Hematopoietic multipotent progenitor cell treated with erythropoietin and hydrocortisone succinate and interleukin-3 and kit ligand, for 8 days (in vitro differentiated cells): Measurements from ENCODE around the gene DENND2C.
"Not testable (repeated sequence)": the region's sequence is repeated elsewhere in the genome, so short reads cannot be mapped to it uniquely, and the experiment has no call there.

Source experiments
- DNase-seq: peaks from one replicate; pipeline ENCODE4 v3.0.0-alpha.2; 2015

DENND2C gene

DNA sequence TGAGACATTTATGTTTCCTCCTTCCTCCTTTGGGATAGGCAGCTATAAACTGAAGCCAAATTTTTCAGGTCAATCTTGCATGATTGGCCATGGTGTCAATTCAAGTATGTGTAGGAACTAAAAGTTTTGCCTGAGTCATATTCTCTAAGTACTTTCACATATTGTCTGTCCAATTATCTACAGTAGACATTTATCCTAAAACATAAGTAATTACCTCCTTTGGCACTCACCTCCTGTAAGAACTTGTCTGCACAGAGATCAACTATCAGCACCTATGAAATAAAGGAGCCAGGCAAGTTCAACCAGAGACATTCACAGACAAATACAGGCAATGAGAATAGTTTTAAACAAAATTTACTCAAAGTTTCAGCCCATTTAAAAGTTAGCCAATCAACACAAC is 74.2 kb downstream of the DENND2C start:
- DNase-seq: no peak

DNA sequence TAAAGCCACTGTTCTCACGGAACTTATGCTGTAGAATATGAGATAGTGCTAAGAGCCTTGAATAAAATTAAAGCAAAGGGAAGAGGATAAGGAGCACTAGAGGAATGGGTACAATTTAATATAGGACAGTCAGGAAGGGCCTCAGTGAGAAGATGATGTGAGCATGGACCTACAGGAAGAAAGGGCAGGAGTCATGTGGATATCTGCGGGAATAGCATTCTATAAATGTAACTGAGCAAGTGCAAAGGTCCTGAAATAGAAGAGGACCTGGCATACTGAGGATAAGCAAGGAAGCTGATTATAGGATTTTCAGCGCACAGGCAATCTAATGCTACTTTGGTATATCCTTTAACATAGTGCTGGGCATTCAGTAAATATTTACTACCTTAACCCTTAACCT is 75.8 kb downstream of the DENND2C start:
- no peak for DNase-seq

GRCh38 chr1:114589122-114589521 is 80.7 kb downstream of the DENND2C start:
- no peak for DNase-seq

GRCh38 chr1:114588196-114588689 is 81.6 kb downstream of the DENND2C start:
- DNase-seq: no peak

GRCh38 chr1:114587203-114587991 is 82.5 kb downstream of the DENND2C start:
- no peak for DNase-seq

DNA sequence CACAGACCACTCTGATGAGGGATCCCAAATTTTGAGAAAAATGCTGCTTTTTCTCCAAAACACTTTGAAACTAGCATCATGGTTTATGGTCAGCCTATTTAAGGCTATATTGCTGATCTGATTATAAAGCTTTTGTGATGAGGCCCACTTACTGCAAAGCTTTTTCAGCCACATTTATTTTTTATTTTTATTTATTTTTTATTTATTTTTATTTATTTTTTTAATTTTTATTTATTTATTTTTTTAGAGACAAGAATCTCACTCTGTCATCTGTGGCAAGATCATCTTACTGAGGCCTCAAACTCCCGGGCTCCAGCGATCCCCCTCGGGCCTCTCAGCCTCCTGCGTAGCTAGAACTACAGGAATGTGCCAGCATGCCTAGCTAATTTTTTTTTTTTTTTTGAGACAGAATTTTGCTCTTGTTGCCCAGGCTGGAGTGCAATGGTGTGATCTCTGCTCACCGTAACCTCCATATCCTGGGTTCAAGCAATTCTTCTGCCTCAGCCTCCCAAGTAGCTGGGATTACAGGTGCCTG is 83.3 kb downstream of the DENND2C start:
- no peak for DNase-seq

GRCh38 chr1:114585231-114585630 is 84.6 kb downstream of the DENND2C start:
- no peak for DNase-seq

DNA sequence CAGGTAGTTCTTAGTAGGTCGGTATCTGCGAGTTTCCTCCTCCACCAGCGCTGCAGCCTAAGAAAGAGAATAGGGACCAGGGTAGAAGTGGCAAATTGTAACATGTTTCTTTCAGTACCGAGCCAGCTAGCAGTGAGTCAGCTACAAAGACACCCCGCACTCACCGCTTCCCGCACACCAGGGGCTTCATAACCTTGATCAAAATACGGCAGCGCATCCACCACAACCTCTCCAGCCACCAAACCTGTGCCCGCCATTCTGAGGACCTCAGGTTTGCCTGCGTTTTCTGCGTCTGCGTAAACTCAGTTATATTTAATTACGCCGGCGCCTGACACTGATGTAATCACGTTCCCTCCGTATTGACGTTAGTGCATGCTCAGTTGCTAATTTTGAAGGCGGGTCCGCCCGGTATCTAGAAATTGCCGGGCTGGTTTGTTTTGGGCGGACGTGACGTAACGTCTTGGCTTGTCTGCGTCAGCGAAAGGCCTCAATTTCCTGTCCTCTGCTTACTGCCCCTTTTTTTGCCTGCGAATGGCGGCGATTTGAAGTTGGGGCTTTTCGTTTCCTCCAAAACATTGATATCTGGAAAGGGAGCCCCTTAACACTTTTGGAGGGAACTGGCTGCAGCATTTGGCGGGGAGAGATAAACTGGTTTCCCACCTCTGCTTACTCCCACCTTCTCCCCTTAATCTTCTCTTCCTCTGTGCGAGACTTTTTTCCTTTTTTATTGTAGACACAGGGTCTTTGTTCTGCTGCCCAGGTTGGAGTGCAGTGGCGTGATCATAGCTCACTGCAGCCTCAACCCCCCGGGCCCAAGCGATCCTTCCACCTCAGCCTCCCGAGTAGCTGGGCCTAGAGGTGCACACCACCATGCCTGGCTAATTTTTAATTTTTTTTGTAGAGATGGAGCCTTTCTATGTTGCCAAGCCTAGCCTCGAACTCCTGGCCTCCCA is 88.2 kb downstream of the DENND2C start, which contains the start of gene BCAS2:
BCAS2 (minus strand) TSS at position 281 of the 953 bp plus-strand sequence; CDS start at position 257, 24 bp downstream.
- DNase-seq: peak; percentile 99

GRCh38 chr1:114574365-114574764 is 95.5 kb downstream of the DENND2C start:
- DNase-seq: no peak

GRCh38 chr1:114564141-114564540 is 105.7 kb downstream of the DENND2C start:
- no peak for DNase-seq

DNA sequence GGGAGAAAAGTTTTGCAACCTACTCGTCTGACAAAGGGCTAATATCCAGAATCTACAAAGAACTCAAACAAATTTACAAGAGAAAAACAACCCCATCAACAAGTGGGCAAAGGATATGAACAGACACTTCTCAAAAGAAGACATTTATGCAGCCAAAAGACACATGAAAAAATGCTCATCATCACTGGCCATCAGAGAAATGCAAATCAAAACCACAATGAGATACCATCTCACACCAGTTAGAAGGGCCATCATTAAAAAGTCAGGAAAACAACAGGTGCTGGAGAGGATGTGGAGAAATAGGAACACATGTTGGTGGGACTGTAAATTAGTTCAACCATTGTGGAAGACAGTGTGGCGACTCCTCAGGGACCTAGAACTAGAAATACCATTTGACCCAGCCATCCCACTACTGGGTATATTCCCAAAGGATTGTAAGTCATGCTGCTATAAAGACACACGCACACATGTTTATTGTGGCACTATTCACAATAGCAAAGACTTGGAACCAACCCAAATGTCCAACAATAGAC is 106.8 kb downstream of the DENND2C start:
- DNase-seq: not testable (repeated sequence)

GRCh38 chr1:114561333-114561732 is 108.5 kb downstream of the DENND2C start:
- no peak for DNase-seq

DNA sequence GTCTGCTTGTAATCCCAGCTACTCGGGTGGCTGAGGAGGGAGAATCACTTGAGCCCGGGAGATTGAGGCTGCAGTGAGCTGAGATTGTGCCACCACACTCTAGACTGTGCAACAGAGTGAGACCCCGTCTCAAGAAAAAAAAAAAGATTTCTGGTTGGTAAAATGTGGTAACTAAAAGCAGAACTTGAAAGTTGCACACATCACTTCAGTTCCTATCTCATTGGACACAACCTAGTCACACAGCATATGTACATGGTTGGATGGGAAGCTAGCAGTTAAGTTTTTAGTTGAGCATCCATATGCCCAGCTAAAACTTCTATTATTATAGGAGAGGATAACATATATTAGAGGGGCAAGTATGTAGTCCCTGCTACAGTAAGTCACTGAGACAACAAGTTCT is 110.5 kb downstream of the DENND2C start:
- DNase-seq: no peak

- DNase-seq: peak; percentile 56
Observed at GRCh38 chr1:114558544-114558943, 111.3 kb downstream of the DENND2C start.

DNA sequence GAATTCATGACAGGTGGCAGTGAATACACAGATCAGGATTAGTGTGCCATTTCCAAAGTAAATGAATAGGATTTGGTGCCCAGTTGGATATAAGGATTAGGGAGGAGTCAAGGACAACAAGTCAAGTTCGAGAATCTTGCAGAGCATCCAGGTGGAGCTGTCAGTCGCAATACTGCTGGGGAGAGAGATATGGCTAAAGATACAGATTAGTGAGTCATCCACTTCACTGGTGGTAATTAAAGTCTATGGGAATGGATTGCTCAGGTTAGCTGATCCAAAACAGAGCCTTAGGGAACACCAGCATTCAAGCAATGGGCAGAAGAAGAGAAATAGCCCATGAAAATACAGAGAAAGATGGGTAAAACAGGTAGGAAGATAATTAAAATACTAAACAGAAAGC is 115.3 kb downstream of the DENND2C start:
- no peak for DNase-seq

- no peak for DNase-seq
Observed at GRCh38 chr1:114552106-114552639, 117.7 kb downstream of the DENND2C start.

GRCh38 chr1:114551400-114551799 is 118.4 kb downstream of the DENND2C start:
- DNase-seq: no peak

GRCh38 chr1:114550336-114550735 is 119.5 kb downstream of the DENND2C start:
- DNase-seq: no peak

DNA sequence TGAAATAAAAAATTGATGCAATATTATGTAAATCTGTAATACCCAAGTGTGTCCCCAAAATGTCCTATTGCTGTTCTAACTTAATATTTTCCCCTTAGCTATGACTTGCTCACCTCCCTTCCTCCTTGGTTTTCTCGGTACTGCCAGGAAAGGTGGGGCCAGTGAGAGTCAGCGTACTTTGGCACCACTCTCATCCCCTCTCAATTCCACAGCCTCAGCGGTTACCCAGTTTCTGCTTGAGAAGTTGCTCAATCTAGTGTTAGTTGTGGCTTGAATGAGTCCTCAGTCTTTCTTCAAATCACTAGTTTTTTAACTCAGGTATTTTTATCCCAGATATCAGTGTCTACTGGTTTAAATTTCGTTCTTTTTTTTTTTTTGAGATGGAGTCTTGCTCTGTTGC is 120.7 kb downstream of the DENND2C start:
- DNase-seq: no peak

- DNase-seq: no peak
Observed at GRCh38 chr1:114547076-114547475, 122.8 kb downstream of the DENND2C start.

DNA sequence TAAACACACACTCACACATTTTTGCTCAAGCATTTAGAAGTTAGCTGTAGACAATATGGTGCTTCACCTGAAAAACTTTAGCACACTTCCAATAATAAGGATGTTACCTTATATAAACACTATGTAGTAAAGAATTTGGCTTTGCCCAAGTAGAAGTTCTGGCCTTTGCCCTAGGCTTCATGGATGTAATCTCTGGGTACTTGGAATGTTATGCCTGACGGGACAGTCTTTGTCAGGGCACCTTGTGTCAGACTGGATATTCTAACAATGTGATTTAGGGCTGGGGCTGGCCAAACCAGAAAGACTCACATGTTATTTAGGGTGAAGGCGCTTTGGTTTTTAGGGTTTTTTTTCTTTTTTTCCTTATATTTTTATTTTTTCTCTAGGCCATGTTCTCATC is 124.1 kb downstream of the DENND2C start:
- DNase-seq: no peak

GRCh38 chr1:114545315-114545714 is 124.5 kb downstream of the DENND2C start:
- no peak for DNase-seq

- DNase-seq: no peak
Observed at GRCh38 chr1:114540821-114541220, 129.0 kb downstream of the DENND2C start.
